ENCODE measurements around the gene FAU.

GRCh38 chr11:65095427-65095826 is 26.5 kb downstream of the FAU start:
- TF ChIP-seq CTCF (IDR thresholded peaks at IDR 0.05) (no peak), POLR2AphosphoS5 (IDR thresholded peaks at IDR 0.05; ENCODE audit: low read depth, low read length) (no peak), SIN3A (IDR thresholded peaks at IDR 0.05; ENCODE audit: borderline replicate concordance, insufficient read depth, low read depth, low read length) (no peak), REST (IDR thresholded peaks at IDR 0.05; ENCODE audit: insufficient read depth in 1 of 2, low read depth in 2 of 2, low read length in 1 of 2) (no peak), TCF7L2 (IDR thresholded peaks at IDR 0.05; ENCODE audit: low read depth, low read length) (no peak)

Measured in Panc1 (cell line).